Upper lobe of left lung (tissue), 4 donors: ENCODE data around the gene CDH26.

Experiments used
- POLR2A ChIP-seq, 4 donors: fragments of 450-650 bp; IDR thresholded peaks; one replicate each; pipeline ENCODE4 v1.5.1; 2016 to 2017; ENCODE audit warnings: antibody characterized with exemption in 4 of 4, mild to moderate bottlenecking in 2 of 4
- POLR2AphosphoS5 ChIP-seq, 2 donors: sonication (generic); formaldehyde crosslinking; IDR thresholded peaks; one replicate each; pipeline ENCODE4 v1.5.1; 2017; ENCODE audit warnings: antibody characterized with exemption in 2 of 2
- TF ChIP-seq, protein P1 (sequence below), 6 experiments: fragments of 450-650 bp in 4 of 6; fragments of 200-600 bp in 2 of 6; sonication (generic) in 2 of 6; IDR thresholded peaks; one replicate each; pipeline ENCODE4 v1.5.1; 2016 to 2019; ENCODE audit warnings: antibody characterized with exemption in 6 of 6

- TF ChIP-seq, protein P1, sequence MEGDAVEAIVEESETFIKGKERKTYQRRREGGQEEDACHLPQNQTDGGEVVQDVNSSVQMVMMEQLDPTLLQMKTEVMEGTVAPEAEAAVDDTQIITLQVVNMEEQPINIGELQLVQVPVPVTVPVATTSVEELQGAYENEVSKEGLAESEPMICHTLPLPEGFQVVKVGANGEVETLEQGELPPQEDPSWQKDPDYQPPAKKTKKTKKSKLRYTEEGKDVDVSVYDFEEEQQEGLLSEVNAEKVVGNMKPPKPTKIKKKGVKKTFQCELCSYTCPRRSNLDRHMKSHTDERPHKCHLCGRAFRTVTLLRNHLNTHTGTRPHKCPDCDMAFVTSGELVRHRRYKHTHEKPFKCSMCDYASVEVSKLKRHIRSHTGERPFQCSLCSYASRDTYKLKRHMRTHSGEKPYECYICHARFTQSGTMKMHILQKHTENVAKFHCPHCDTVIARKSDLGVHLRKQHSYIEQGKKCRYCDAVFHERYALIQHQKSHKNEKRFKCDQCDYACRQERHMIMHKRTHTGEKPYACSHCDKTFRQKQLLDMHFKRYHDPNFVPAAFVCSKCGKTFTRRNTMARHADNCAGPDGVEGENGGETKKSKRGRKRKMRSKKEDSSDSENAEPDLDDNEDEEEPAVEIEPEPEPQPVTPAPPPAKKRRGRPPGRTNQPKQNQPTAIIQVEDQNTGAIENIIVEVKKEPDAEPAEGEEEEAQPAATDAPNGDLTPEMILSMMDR (IDR thresholded peaks at IDR 0.05): no peak
- TF ChIP-seq POLR2AphosphoS5 (IDR thresholded peaks at IDR 0.05) (peak in 1 of 2 donors; percentile 10), POLR2A (IDR thresholded peaks at IDR 0.05) (peak in 1 of 4 donors; percentile 54)
Observed at GRCh38 chr20:59994697-59995122, 36.5 kb downstream of the CDH26 start.
